Liver (tissue), 9 donors: ENCODE results near the gene INPP5A. TPM values are rescaled to one million over a fixed set of nuclear protein-coding genes. Genes with fewer than 3 reads are reported as not detected.

Experiments used
- DNase-seq: peaks from one replicate; pipeline ENCODE4 v3.0.0-alpha.2; 2017; ENCODE audit warnings: low spot score
- H3K27ac ChIP-seq, 2 donors: one replicate each; pipeline ENCODE4 v1.7.0; 2013; ENCODE audit warnings: inconsistent platforms in 2 of 2, low read length in 2 of 2, control low read depth in 1 of 2, low read depth in 1 of 2, mild to moderate bottlenecking in 1 of 2
- H3K27me3 ChIP-seq, 4 donors: one replicate each; pipeline versions ENCODE4 v1.6.1 to v1.7.0; 2013; ENCODE audit warnings: low read length in 3 of 4, inconsistent platforms in 1 of 4, mild to moderate bottlenecking in 1 of 4, moderate library complexity in 1 of 4; ENCODE audit not compliant: control insufficient read depth in 4 of 4, insufficient read depth in 4 of 4
- H3K36me3 ChIP-seq, 4 donors: one replicate each; pipeline versions ENCODE4 v1.6.1 to v1.7.0; 2013; ENCODE audit warnings: low read length in 3 of 4, mild to moderate bottlenecking in 3 of 4, low read depth in 1 of 4, moderate library complexity in 1 of 4; ENCODE audit not compliant: control insufficient read depth in 4 of 4, insufficient read depth in 3 of 4
- H3K4me1 ChIP-seq, 4 donors: one replicate each; pipeline versions ENCODE4 v1.6.1 to v1.7.0; 2013; ENCODE audit warnings: low read length in 3 of 4, mild to moderate bottlenecking in 3 of 4, moderate library complexity in 1 of 4; ENCODE audit not compliant: control insufficient read depth in 4 of 4, insufficient read depth in 4 of 4
- H3K4me3 ChIP-seq, 3 donors: one replicate each; pipeline versions ENCODE4 v1.6.1 to v1.7.0; 2013; ENCODE audit warnings: low read length in 3 of 3, control low read depth in 1 of 3, low read depth in 1 of 3, mild to moderate bottlenecking in 1 of 3
- H3K9ac ChIP-seq, 2 donors: one replicate each; pipeline ENCODE4 v1.7.0; 2013; ENCODE audit warnings: low read length in 2 of 2, mild to moderate bottlenecking in 2 of 2, moderate library complexity in 2 of 2, control low read depth in 1 of 2, low read depth in 1 of 2
- H3K9me3 ChIP-seq, 4 donors: one replicate each; pipeline versions ENCODE4 v1.6.1 to v1.7.0; 2013; ENCODE audit warnings: low read length in 3 of 4; ENCODE audit not compliant: control insufficient read depth in 4 of 4
- ATF3 ChIP-seq: IDR thresholded peaks from 2 replicates; pipeline ENCODE4 v1.6.1; 2016; ENCODE audit warnings: antibody characterized with exemption
- CTCF ChIP-seq: fragments of 150-350 bp; IDR thresholded peaks from 2 replicates; pipeline ENCODE4 v1.5.1; 2017; ENCODE audit warnings: improper control_type of control experiment, low read depth, low read length; ENCODE audit not compliant: missing input control
- EGR1 ChIP-seq, 2 donors: IDR thresholded peaks; 2 replicates each; pipeline ENCODE4 v1.6.1; 2016 to 2018; ENCODE audit warnings: antibody characterized with exemption in 2 of 2, low read depth in 2 of 2
- FOXA1 ChIP-seq: IDR thresholded peaks from 2 replicates; pipeline ENCODE4 v1.6.1; 2016; ENCODE audit warnings: antibody characterized with exemption
- FOXA2 ChIP-seq: IDR thresholded peaks from 2 replicates; pipeline ENCODE4 v1.6.1; 2016; ENCODE audit warnings: antibody characterized with exemption
- GABPA ChIP-seq, 2 donors: IDR thresholded peaks in 1 of 2; conservative IDR thresholded peaks in 1 of 2; 2 replicates each; pipeline ENCODE4 v1.6.1; 2016; ENCODE audit warnings: antibody characterized with exemption in 2 of 2, mild to moderate bottlenecking in 1 of 2, moderate library complexity in 1 of 2
- HNF4A ChIP-seq, 2 donors: conservative IDR thresholded peaks; 2 replicates each; pipeline ENCODE4 v1.6.1; 2016; ENCODE audit warnings: antibody characterized with exemption in 2 of 2, mild to moderate bottlenecking in 2 of 2
- HNF4G ChIP-seq: IDR thresholded peaks from 2 replicates; pipeline ENCODE4 v1.6.1; 2016; ENCODE audit warnings: antibody characterized with exemption
- JUND ChIP-seq, 2 donors: IDR thresholded peaks; 2 replicates each; pipeline ENCODE4 v1.6.1; 2016; ENCODE audit warnings: antibody characterized with exemption in 2 of 2
- MAX ChIP-seq: IDR thresholded peaks from 2 replicates; pipeline ENCODE4 v1.6.1; 2016; ENCODE audit warnings: antibody characterized with exemption
- NR2F2 ChIP-seq: IDR thresholded peaks from 2 replicates; pipeline ENCODE4 v1.6.1; 2016; ENCODE audit warnings: antibody characterized with exemption
- RAD21 ChIP-seq, 2 donors: IDR thresholded peaks; 2 replicates each; pipeline ENCODE4 v1.6.1; 2016; ENCODE audit warnings: antibody characterized with exemption in 2 of 2, mild to moderate bottlenecking in 2 of 2
- REST ChIP-seq: IDR thresholded peaks from 2 replicates; pipeline ENCODE4 v1.6.1; 2016; ENCODE audit warnings: antibody characterized with exemption, mild to moderate bottlenecking
- RXRA ChIP-seq, 2 donors: IDR thresholded peaks; 2 replicates each; pipeline ENCODE4 v1.6.1; 2017 to 2018; ENCODE audit warnings: antibody characterized with exemption in 2 of 2, mild to moderate bottlenecking in 1 of 2
- SP1 ChIP-seq: IDR thresholded peaks from 2 replicates; pipeline ENCODE4 v1.6.1; 2018; ENCODE audit warnings: antibody characterized with exemption, mild to moderate bottlenecking
- TAF1 ChIP-seq: conservative IDR thresholded peaks from 2 replicates; pipeline ENCODE4 v1.6.1; 2016; ENCODE audit warnings: antibody characterized with exemption, mild to moderate bottlenecking
- YY1 ChIP-seq: IDR thresholded peaks from 2 replicates; pipeline ENCODE4 v1.6.1; 2016; ENCODE audit warnings: antibody characterized with exemption, mild to moderate bottlenecking
- WGBS: extraction: QIAGEN DNeasy Blood & Tissue Kit; methylation state at CpG from one replicate; pipeline ENCODE4 v1.1.7; 2013; 5-methylcytosine and 5-hydroxymethylcytosine counted together
- polyA plus RNA-seq, 2 donors: library from polyadenylated mRNA; stranded (reverse) in 1 of 2; unstranded in 1 of 2; fragments of 200-250 nt in 1 of 2; fragments of >200 nt in 1 of 2; fragmentation: Nextera tagmentation in 1 of 2; extraction: Ambion mirVana in 1 of 2; gene quantifications; one replicate each; pipeline versions ENCODE4 v1.2.1 to v1.2.3, GENCODE V29; 2013 to 2015
- total RNA-seq, 2 donors: library from RNA; depleted of rRNA; stranded (reverse); fragments of >200 nt; gene quantifications; one replicate each; pipeline ENCODE4 v1.2.3, GENCODE V29; 2014
- TF ChIP-seq, protein P1 (sequence below): IDR thresholded peaks from 2 replicates; pipeline ENCODE4 v1.6.1; 2016; ENCODE audit warnings: antibody characterized with exemption
- donor health status: healthy.
- donor health status: healthy.
- donor health status: healthy.
- donor health status: healthy.
- donor health status: healthy.

The INPP5A gene
- total and polyA plus RNA-seq, 4 donors: 4.3 to 26.5 (median 10.9) TPM

- H3K27ac ChIP-seq: no peak overlapping the region
- 95% methylated on average over 31 of the region's 31 CpGs for WGBS
- H3K4me1 ChIP-seq: peaks cover 0 to 14% (median 5%) of the 10 kb centered on the region in 4 donors
- DNase-seq: no peak
- no peaks in the 10 kb centered on the region for H3K27me3 ChIP-seq
- H3K4me3 ChIP-seq: no peak overlapping the region
- peaks cover 0 to 20% (median 3%) of the 10 kb centered on the region in 4 donors for H3K36me3 ChIP-seq
- H3K9me3 ChIP-seq: no peaks in the 10 kb centered on the region
- no peak overlapping the region for H3K9ac ChIP-seq
- TF ChIP-seq RAD21 (IDR thresholded peaks at IDR 0.05): no peak
- no peak for TF ChIP-seq NR2F2
- TF ChIP-seq, protein P1, sequence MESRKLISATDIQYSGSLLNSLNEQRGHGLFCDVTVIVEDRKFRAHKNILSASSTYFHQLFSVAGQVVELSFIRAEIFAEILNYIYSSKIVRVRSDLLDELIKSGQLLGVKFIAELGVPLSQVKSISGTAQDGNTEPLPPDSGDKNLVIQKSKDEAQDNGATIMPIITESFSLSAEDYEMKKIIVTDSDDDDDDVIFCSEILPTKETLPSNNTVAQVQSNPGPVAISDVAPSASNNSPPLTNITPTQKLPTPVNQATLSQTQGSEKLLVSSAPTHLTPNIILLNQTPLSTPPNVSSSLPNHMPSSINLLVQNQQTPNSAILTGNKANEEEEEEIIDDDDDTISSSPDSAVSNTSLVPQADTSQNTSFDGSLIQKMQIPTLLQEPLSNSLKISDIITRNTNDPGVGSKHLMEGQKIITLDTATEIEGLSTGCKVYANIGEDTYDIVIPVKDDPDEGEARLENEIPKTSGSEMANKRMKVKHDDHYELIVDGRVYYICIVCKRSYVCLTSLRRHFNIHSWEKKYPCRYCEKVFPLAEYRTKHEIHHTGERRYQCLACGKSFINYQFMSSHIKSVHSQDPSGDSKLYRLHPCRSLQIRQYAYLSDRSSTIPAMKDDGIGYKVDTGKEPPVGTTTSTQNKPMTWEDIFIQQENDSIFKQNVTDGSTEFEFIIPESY: no peak
- TF ChIP-seq ATF3: no peak
- no peak for TF ChIP-seq GABPA (IDR thresholded peaks at IDR 0.05 in 1 of 2, conservative IDR thresholded peaks at IDR 0.05 in 1 of 2)
- no peak for TF ChIP-seq YY1
- TF ChIP-seq HNF4G: no peak
- TF ChIP-seq FOXA1: no peak
- no peak for TF ChIP-seq FOXA2
- TF ChIP-seq SP1: no peak
- no peak for TF ChIP-seq EGR1 (IDR thresholded peaks at IDR 0.05; ENCODE audit: low read depth in 2 of 2)
- TF ChIP-seq HNF4A (conservative IDR thresholded peaks at IDR 0.05): no peak
- no peak for TF ChIP-seq CTCF
- TF ChIP-seq REST: no peak
- TF ChIP-seq JUND (IDR thresholded peaks at IDR 0.05): no peak
- no peak for TF ChIP-seq TAF1
- TF ChIP-seq MAX: no peak
- TF ChIP-seq RXRA (IDR thresholded peaks at IDR 0.05): no peak
Observed at GRCh38 chr10:132652936-132653590, 115.5 kb downstream of the INPP5A start.
